Ectodermal cell (in vitro differentiated cells): ENCODE data around the gene SRSF12.

Experiments used
- H3K27ac ChIP-seq: 2 replicates; pipeline ENCODE4 v1.7.0; 2013; ENCODE audit warnings: mild to moderate bottlenecking, low read depth, low read length; ENCODE audit not compliant: insufficient read depth, poor library complexity, severe bottlenecking
- H3K27me3 ChIP-seq: 2 replicates; pipeline ENCODE4 v1.7.0; 2013; ENCODE audit warnings: mild to moderate bottlenecking, low read length; ENCODE audit not compliant: insufficient read depth, control insufficient read depth, poor library complexity, severe bottlenecking
- H3K36me3 ChIP-seq: one replicate; pipeline ENCODE4 v1.7.0; 2013; ENCODE audit warnings: low read length; ENCODE audit not compliant: control insufficient read depth, insufficient read depth
- H3K4me1 ChIP-seq: one replicate; pipeline ENCODE4 v1.7.0; 2013; ENCODE audit warnings: low read length; ENCODE audit not compliant: control insufficient read depth, insufficient read depth
- H3K4me3 ChIP-seq: 2 replicates; pipeline ENCODE4 v1.7.0; 2013; ENCODE audit warnings: low read depth, low read length, control low read depth; ENCODE audit not compliant: insufficient read depth
- H3K9me3 ChIP-seq: 2 replicates; pipeline ENCODE4 v1.7.0; 2013; ENCODE audit warnings: mild to moderate bottlenecking, low read length, moderate library complexity; ENCODE audit not compliant: control insufficient read depth
- WGBS, 2 experiments: methylation state at CpG; one replicate each; pipeline ENCODE4 v1.1.7; 2013; ENCODE audit warnings: missing lambda C conversion rate in 2 of 2; 5-methylcytosine and 5-hydroxymethylcytosine counted together

The SRSF12 gene

GRCh38 chr6:89085409-89086205 lies 32.3 kb downstream of the SRSF12 start:
- Histone ChIP-seq H3K4me3 (no peak overlapping the region), H3K27me3 (no peaks in the 10 kb centered on the region), H3K36me3 (peaks cover 10% of the 10 kb centered on the region), H3K4me1 (no peaks in the 10 kb centered on the region), H3K27ac (no peak overlapping the region), H3K9me3 (no peaks in the 10 kb centered on the region)
- 94 to 95% methylated on average over 10 to 11 of the region's 12 CpGs for WGBS, 2 experiments

- Histone ChIP-seq H3K27ac (no peak overlapping the region), H3K4me3 (no peak overlapping the region)
- 48 to 67% methylated on average over 2 to 3 of the region's 3 CpGs for WGBS, 2 experiments
Measured at GRCh38 chr6:89084954-89085353, 32.9 kb downstream of the SRSF12 start.

GRCh38 chr6:89084542-89084941 lies 33.3 kb downstream of the SRSF12 start:
- H3K4me3 ChIP-seq: no peak overlapping the region
- H3K9me3 ChIP-seq: no peaks in the 10 kb centered on the region
- H3K27ac ChIP-seq: no peak overlapping the region
- H3K27me3 ChIP-seq: no peaks in the 10 kb centered on the region
- peaks cover 10% of the 10 kb centered on the region for H3K36me3 ChIP-seq
- no peaks in the 10 kb centered on the region for H3K4me1 ChIP-seq

More at GRCh38 chr6:89084954-89085353, 32.9 kb downstream of the SRSF12 start:
- Histone ChIP-seq H3K36me3 (peaks cover 10% of the 10 kb centered on the region), H3K27me3 (no peaks in the 10 kb centered on the region), H3K4me1 (no peaks in the 10 kb centered on the region), H3K9me3 (no peaks in the 10 kb centered on the region)

- WGBS, 2 experiments: 15 to 23% methylated on average over 9 of the region's 9 CpGs
- Histone ChIP-seq H3K36me3 (peaks cover 10% of the 10 kb centered on the region), H3K4me1 (no peaks in the 10 kb centered on the region), H3K27me3 (no peaks in the 10 kb centered on the region), H3K4me3 (peak overlapping the region; percentile 96), H3K27ac (no peak overlapping the region), H3K9me3 (no peaks in the 10 kb centered on the region)
Measured at GRCh38 chr6:89082486-89082891, 35.4 kb downstream of the SRSF12 start.

- Histone ChIP-seq H3K4me3 (peak overlapping the region; percentile 96), H3K27me3 (no peaks in the 10 kb centered on the region), H3K27ac (peak overlapping the region; percentile 97), H3K36me3 (peaks cover 10% of the 10 kb centered on the region), H3K4me1 (no peaks in the 10 kb centered on the region), H3K9me3 (no peaks in the 10 kb centered on the region)
- WGBS, 2 experiments: 0% methylated on average over 63 to 66 of the region's 69 CpGs
Measured at GRCh38 chr6:89081423-89082322, 36.2 kb downstream of the SRSF12 start.

- H3K36me3 ChIP-seq: peaks cover 10% of the 10 kb centered on the region
- no peaks in the 10 kb centered on the region for H3K4me1 ChIP-seq
- H3K27me3 ChIP-seq: no peaks in the 10 kb centered on the region
- peak overlapping the region; percentile 97 for H3K27ac ChIP-seq
- 0 to 1% methylated on average over 36 of the region's 36 CpGs for WGBS, 2 experiments
- H3K4me3 ChIP-seq: peak overlapping the region; percentile 96
- H3K9me3 ChIP-seq: no peaks in the 10 kb centered on the region
Measured at GRCh38 chr6:89081129-89081422, 36.8 kb downstream of the SRSF12 start.

GRCh38 chr6:89080281-89081128 lies 37.4 kb downstream of the SRSF12 start, which contains the start of gene PNRC1:
Gene PNRC1 (plus strand): TSS chr6:89080751. CDS start chr6:89080895, 144 bp downstream.
- H3K27me3 ChIP-seq: no peaks in the 10 kb centered on the region
- WGBS, 2 experiments: 0% methylated on average over 59 to 63 of the region's 63 CpGs

GRCh38 chr6:89079511-89080234 lies 38.2 kb downstream of the SRSF12 start:
- Histone ChIP-seq H3K27me3 (no peaks in the 10 kb centered on the region), H3K4me3 (peak overlapping the region; percentile 96), H3K36me3 (no peaks in the 10 kb centered on the region), H3K4me1 (no peaks in the 10 kb centered on the region), H3K9me3 (no peaks in the 10 kb centered on the region), H3K27ac (no peak overlapping the region)
- 3 to 6% methylated on average over 19 to 20 of the region's 20 CpGs for WGBS, 2 experiments

More at GRCh38 chr6:89080281-89081128, 37.4 kb downstream of the SRSF12 start, which contains the start of gene PNRC1:
- Histone ChIP-seq H3K9me3 (no peaks in the 10 kb centered on the region), H3K4me3 (peak within 1 kb of the TSS; percentile 96), H3K4me1 (no peaks in the 10 kb centered on the region), H3K27ac (peak within 1 kb of the TSS; percentile 97), H3K36me3 (peaks cover 5% of the 10 kb centered on the region)

GRCh38 chr6:89073840-89074239 lies 44.0 kb downstream of the SRSF12 start:
- no peaks in the 10 kb centered on the region for H3K36me3 ChIP-seq
- H3K27me3 ChIP-seq: no peaks in the 10 kb centered on the region
- no peaks in the 10 kb centered on the region for H3K4me1 ChIP-seq
- WGBS, 2 experiments: 96 to 100% methylated on average over 2 of the region's 2 CpGs
- no peaks in the 10 kb centered on the region for H3K9me3 ChIP-seq
- H3K4me3 ChIP-seq: no peak overlapping the region
- no peak overlapping the region for H3K27ac ChIP-seq
